Parathyroid adenoma (tissue), 2 donors: ENCODE results near the gene PTGER2.

ENCODE experiments used
- H2AFZ ChIP-seq: fragments of 300-600 bp; sonication (generic); one replicate; pipeline ENCODE4 v1.7.0; 2017; ENCODE audit warnings: antibody characterized with exemption, mild to moderate bottlenecking
- H3K27ac ChIP-seq: fragments of 300-600 bp; sonication (generic); one replicate; pipeline ENCODE4 v1.7.0; 2017
- H3K27me3 ChIP-seq: fragments of 300-600 bp; sonication (generic); one replicate; pipeline ENCODE4 v1.7.0; 2017; ENCODE audit warnings: low read length; ENCODE audit not compliant: control insufficient read depth, insufficient read depth
- H3K36me3 ChIP-seq: fragments of 300-600 bp; sonication (generic); one replicate; pipeline ENCODE4 v1.7.0; 2017; ENCODE audit warnings: low read length; ENCODE audit not compliant: control insufficient read depth, insufficient read depth
- H3K4me1 ChIP-seq: fragments of 300-600 bp; sonication (generic); one replicate; pipeline ENCODE4 v1.7.0; 2017; ENCODE audit warnings: control low read depth
- H3K4me2 ChIP-seq: fragments of 300-600 bp; sonication (generic); one replicate; pipeline ENCODE4 v1.7.0; 2017; ENCODE audit warnings: low read length
- H3K4me3 ChIP-seq: fragments of 300-600 bp; sonication (generic); one replicate; pipeline ENCODE4 v1.7.0; 2017; ENCODE audit warnings: low read depth, low read length
- H3K79me2 ChIP-seq: fragments of 300-600 bp; sonication (generic); one replicate; pipeline ENCODE4 v1.7.0; 2017; ENCODE audit warnings: control low read depth
- H3K9ac ChIP-seq: fragments of 300-600 bp; sonication (generic); one replicate; pipeline ENCODE4 v1.7.0; 2017; ENCODE audit warnings: mild to moderate bottlenecking
- H3K9me3 ChIP-seq: fragments of 300-600 bp; sonication (generic); one replicate; pipeline ENCODE4 v1.7.0; 2017; ENCODE audit warnings: low read length; ENCODE audit not compliant: control insufficient read depth
- TF ChIP-seq, protein P1 (sequence below): fragments of 300-600 bp; sonication (generic); IDR thresholded peaks from one replicate; pipeline ENCODE4 v1.7.0; 2017; ENCODE audit warnings: antibody characterized with exemption, mild to moderate bottlenecking
- donor health status: primary hyperparathyroidism.

Gene PTGER2

DNA sequence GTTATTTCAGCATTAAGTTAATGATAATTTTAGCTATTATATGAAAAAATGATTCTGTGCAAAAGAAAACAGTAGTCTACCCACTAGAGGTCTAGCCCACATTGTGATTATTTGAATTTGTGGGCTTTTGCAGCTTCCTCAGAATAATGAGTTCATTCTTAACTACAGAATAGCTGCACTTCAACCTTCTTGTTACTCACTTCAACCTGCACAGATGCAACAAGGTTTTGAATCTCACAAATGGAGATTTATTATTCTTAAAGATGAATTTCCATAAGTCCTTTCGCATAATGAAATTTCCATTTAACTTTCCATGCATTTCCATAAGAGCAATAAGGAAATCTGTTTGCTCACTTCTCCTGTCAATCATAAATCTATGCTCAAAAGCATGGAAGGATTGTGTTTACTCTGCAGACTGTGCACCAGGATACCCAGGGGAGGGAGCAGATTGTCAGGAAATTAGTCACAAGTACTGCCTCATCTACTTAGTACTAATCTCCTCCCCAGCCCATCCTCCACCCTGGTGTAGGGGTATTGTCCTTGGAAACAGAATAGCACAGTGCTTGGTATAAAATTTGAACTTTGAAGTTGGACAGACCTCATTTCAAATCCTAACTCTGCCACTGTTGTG lies 24.1 kb downstream of the PTGER2 start:
- Histone ChIP-seq H3K4me2 (no peak overlapping the region), H3K79me2 (no peaks in the 10 kb centered on the region), H3K9me3 (no peaks in the 10 kb centered on the region), H2AFZ (no peak overlapping the region), H3K27ac (no peak overlapping the region), H3K36me3 (no peaks in the 10 kb centered on the region), H3K4me3 (no peak overlapping the region), H3K9ac (no peak overlapping the region), H3K4me1 (no peaks in the 10 kb centered on the region), H3K27me3 (no peaks in the 10 kb centered on the region)
- TF ChIP-seq, protein P1, sequence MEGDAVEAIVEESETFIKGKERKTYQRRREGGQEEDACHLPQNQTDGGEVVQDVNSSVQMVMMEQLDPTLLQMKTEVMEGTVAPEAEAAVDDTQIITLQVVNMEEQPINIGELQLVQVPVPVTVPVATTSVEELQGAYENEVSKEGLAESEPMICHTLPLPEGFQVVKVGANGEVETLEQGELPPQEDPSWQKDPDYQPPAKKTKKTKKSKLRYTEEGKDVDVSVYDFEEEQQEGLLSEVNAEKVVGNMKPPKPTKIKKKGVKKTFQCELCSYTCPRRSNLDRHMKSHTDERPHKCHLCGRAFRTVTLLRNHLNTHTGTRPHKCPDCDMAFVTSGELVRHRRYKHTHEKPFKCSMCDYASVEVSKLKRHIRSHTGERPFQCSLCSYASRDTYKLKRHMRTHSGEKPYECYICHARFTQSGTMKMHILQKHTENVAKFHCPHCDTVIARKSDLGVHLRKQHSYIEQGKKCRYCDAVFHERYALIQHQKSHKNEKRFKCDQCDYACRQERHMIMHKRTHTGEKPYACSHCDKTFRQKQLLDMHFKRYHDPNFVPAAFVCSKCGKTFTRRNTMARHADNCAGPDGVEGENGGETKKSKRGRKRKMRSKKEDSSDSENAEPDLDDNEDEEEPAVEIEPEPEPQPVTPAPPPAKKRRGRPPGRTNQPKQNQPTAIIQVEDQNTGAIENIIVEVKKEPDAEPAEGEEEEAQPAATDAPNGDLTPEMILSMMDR, result no peak

DNA sequence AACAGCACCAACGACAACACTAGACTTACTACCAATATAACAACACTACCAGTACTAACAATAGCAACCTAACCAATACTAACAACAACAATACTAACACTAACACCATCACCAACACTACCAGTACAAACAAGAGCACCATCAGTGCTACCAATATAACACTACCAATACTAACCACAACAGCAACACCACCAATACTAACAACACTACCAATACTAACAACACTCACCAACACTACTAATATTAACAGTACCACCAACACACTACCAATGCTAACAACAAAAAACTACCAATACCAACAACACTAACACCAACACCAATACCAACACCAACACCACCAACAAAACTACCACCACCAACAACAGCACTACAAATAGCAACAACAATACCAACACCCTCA lies 25.1 kb downstream of the PTGER2 start:
- H3K36me3 ChIP-seq, result no peaks in the 10 kb centered on the region
- H3K4me1 ChIP-seq, result no peaks in the 10 kb centered on the region
- H3K27me3 ChIP-seq, result no peaks in the 10 kb centered on the region
- no peak overlapping the region for H3K9ac ChIP-seq
- H3K4me2 ChIP-seq, result no peak overlapping the region
- TF ChIP-seq, protein P1, result no peak
- H3K79me2 ChIP-seq, result no peaks in the 10 kb centered on the region
- H3K4me3 ChIP-seq, result no peak overlapping the region
- H3K9me3 ChIP-seq, result no peaks in the 10 kb centered on the region
- no peak overlapping the region for H3K27ac ChIP-seq
- no peak overlapping the region for H2AFZ ChIP-seq

DNA sequence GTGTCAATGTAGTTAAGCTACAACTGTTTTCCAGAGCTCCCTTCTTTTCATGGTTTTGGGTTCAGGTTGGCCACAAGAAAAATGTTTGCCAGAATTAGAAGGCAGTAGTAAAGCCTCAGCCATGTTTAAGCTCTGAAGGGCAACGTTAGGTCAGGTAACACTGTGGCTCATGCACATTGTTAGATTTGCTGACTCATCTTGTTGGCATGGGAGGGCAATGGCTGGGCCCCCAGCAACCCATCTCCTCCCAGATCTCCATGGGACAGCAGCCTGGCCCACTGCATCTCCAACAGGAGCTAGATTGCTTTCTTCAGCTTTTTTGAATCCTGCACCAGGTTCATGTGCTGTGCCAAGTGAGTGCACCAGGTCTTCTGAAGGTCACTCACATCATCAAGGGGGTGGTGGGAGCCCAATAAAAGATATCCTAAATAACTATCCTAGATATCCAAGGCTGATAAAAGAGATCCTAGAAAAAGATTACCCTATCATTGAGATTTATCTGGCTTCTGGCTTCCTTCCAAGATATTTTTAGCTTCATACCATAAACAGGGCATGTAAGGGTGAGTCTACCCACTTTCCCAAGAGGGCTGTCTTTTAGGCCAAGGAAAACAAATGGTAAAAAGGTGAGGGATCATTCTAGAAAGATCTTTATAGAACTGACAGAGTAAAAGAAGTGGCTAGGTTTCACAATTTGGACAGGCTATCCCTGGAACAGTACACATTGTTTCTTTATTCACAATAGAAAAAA lies 28.9 kb downstream of the PTGER2 start:
- Histone ChIP-seq H3K4me1 (no peaks in the 10 kb centered on the region), H3K36me3 (no peaks in the 10 kb centered on the region), H3K9me3 (no peaks in the 10 kb centered on the region), H3K9ac (no peak overlapping the region), H3K4me3 (no peak overlapping the region), H2AFZ (no peak overlapping the region), H3K27me3 (no peaks in the 10 kb centered on the region), H3K27ac (no peak overlapping the region), H3K4me2 (no peak overlapping the region), H3K79me2 (no peaks in the 10 kb centered on the region)
- TF ChIP-seq, protein P1, result no peak

DNA sequence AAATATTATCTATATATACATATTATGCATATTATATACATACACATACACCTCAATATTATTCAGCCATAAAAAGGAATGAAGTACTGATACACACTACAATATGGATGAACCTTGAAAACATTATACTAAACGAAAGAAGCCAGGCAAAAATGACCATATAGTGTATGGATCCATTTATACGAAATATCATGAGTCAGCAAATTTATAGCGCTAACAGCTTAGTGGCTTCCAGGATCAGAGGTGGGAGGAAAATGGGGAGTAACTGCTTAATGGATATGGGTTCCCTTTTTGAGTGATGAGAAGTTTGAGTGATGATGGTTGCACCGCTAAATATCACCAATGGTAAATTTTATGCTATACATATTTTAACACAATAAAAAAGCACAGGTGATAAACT lies 32.7 kb downstream of the PTGER2 start:
- Histone ChIP-seq H3K9ac (no peak overlapping the region), H3K4me1 (no peaks in the 10 kb centered on the region), H2AFZ (no peak overlapping the region), H3K27me3 (no peaks in the 10 kb centered on the region), H3K79me2 (no peaks in the 10 kb centered on the region), H3K36me3 (no peaks in the 10 kb centered on the region), H3K4me3 (no peak overlapping the region), H3K4me2 (no peak overlapping the region), H3K9me3 (no peaks in the 10 kb centered on the region), H3K27ac (no peak overlapping the region)
- TF ChIP-seq, protein P1, result no peak

DNA sequence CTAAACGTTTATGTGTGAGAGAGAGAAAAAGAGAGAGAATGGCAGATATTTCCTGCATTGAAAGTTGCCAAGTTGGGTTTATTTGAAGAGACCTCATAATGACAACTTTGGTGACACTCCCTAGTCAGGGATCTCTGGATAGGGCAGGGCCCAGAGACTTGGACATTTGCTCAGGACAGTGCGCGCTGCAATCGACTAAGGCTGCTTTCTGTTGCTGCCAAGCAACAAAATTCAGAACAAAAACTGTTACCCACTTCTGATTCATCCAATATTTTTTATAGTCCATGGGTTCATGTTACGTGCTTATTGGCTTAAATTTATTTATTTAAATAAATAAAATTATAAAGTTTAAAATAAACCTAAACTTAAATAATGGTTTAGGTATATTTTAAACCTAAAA lies 34.2 kb downstream of the PTGER2 start:
- Histone ChIP-seq H3K79me2 (no peaks in the 10 kb centered on the region), H3K9ac (no peak overlapping the region), H2AFZ (no peak overlapping the region), H3K4me2 (no peak overlapping the region), H3K4me3 (no peak overlapping the region), H3K36me3 (no peaks in the 10 kb centered on the region), H3K4me1 (no peaks in the 10 kb centered on the region), H3K9me3 (no peaks in the 10 kb centered on the region), H3K27me3 (no peaks in the 10 kb centered on the region), H3K27ac (no peak overlapping the region)
- TF ChIP-seq, protein P1, result no peak
